ENCODE measurements around the gene SH2B2.
A peak's percentile ranks its signal among the peaks of the same experiment; 100 is the strongest.

Gene SH2B2

GRCh38 chr7:102268635-102269034 lies 18.0 kb upstream of the SH2B2 start:
- no peaks in the 10 kb centered on the region for H3K79me2 ChIP-seq (ENCODE audit: control insufficient read depth, insufficient read depth, low read length, unreplicated experiment)
- no peaks in the 10 kb centered on the region for H3K27me3 ChIP-seq (ENCODE audit: insufficient read depth, low read length)
- no peak overlapping the region for H3K4me3 ChIP-seq (ENCODE audit: low read depth, low read length)
- H3K27ac ChIP-seq (ENCODE audit: low read depth, low read length) = no peak overlapping the region
- H3K4me1 ChIP-seq (ENCODE audit: control insufficient read depth, insufficient read depth, low read length, unreplicated experiment) = no peaks in the 10 kb centered on the region
- H3K36me3 ChIP-seq (ENCODE audit: insufficient read depth, low read length) = no peaks in the 10 kb centered on the region
- no peak overlapping the region for H2AFZ ChIP-seq (ENCODE audit: low read length, unreplicated experiment)

GRCh38 chr7:102270178-102270887 lies 16.3 kb upstream of the SH2B2 start:
- no peak overlapping the region for H3K4me3 ChIP-seq (ENCODE audit: low read depth, low read length)
- no peaks in the 10 kb centered on the region for H3K27me3 ChIP-seq (ENCODE audit: insufficient read depth, low read length)
- H2AFZ ChIP-seq (ENCODE audit: low read length, unreplicated experiment) = no peak overlapping the region
- no peaks in the 10 kb centered on the region for H3K36me3 ChIP-seq (ENCODE audit: insufficient read depth, low read length)
- no peak overlapping the region for H3K27ac ChIP-seq (ENCODE audit: low read depth, low read length)
- no peaks in the 10 kb centered on the region for H3K4me1 ChIP-seq (ENCODE audit: control insufficient read depth, insufficient read depth, low read length, unreplicated experiment)
- H3K79me2 ChIP-seq (ENCODE audit: control insufficient read depth, insufficient read depth, low read length, unreplicated experiment) = no peaks in the 10 kb centered on the region

GRCh38 chr7:102271158-102271798 lies 15.4 kb upstream of the SH2B2 start:
- no peaks in the 10 kb centered on the region for H3K36me3 ChIP-seq (ENCODE audit: insufficient read depth, low read length)
- no peak overlapping the region for H3K4me3 ChIP-seq (ENCODE audit: low read depth, low read length)
- H3K27me3 ChIP-seq (ENCODE audit: insufficient read depth, low read length) = no peaks in the 10 kb centered on the region
- no peaks in the 10 kb centered on the region for H3K79me2 ChIP-seq (ENCODE audit: control insufficient read depth, insufficient read depth, low read length, unreplicated experiment)
- H2AFZ ChIP-seq (ENCODE audit: low read length, unreplicated experiment) = no peak overlapping the region
- H3K4me1 ChIP-seq (ENCODE audit: control insufficient read depth, insufficient read depth, low read length, unreplicated experiment) = no peaks in the 10 kb centered on the region
- H3K27ac ChIP-seq (ENCODE audit: low read depth, low read length) = no peak overlapping the region

GRCh38 chr7:102272075-102272916 lies 14.4 kb upstream of the SH2B2 start:
- H3K79me2 ChIP-seq (ENCODE audit: control insufficient read depth, insufficient read depth, low read length, unreplicated experiment) = no peaks in the 10 kb centered on the region
- no peak overlapping the region for H3K4me3 ChIP-seq (ENCODE audit: low read depth, low read length)
- no peaks in the 10 kb centered on the region for H3K36me3 ChIP-seq (ENCODE audit: insufficient read depth, low read length)
- H3K4me1 ChIP-seq (ENCODE audit: control insufficient read depth, insufficient read depth, low read length, unreplicated experiment) = no peaks in the 10 kb centered on the region
- no peaks in the 10 kb centered on the region for H3K27me3 ChIP-seq (ENCODE audit: insufficient read depth, low read length)
- no peak overlapping the region for H3K27ac ChIP-seq (ENCODE audit: low read depth, low read length)
- H2AFZ ChIP-seq (ENCODE audit: low read length, unreplicated experiment) = peak overlapping the region; percentile 52

- no peak overlapping the region for H3K27ac ChIP-seq (ENCODE audit: low read depth, low read length)
- no peak overlapping the region for H3K4me3 ChIP-seq (ENCODE audit: low read depth, low read length)
- no peaks in the 10 kb centered on the region for H3K27me3 ChIP-seq (ENCODE audit: insufficient read depth, low read length)
- H3K4me1 ChIP-seq (ENCODE audit: control insufficient read depth, insufficient read depth, low read length, unreplicated experiment) = no peaks in the 10 kb centered on the region
- H2AFZ ChIP-seq (ENCODE audit: low read length, unreplicated experiment) = no peak overlapping the region
- H3K36me3 ChIP-seq (ENCODE audit: insufficient read depth, low read length) = no peaks in the 10 kb centered on the region
- no peaks in the 10 kb centered on the region for H3K79me2 ChIP-seq (ENCODE audit: control insufficient read depth, insufficient read depth, low read length, unreplicated experiment)
Observed at GRCh38 chr7:102272917-102273748, 13.5 kb upstream of the SH2B2 start.

- no peak overlapping the region for H2AFZ ChIP-seq (ENCODE audit: low read length, unreplicated experiment)
- H3K4me3 ChIP-seq (ENCODE audit: low read depth, low read length) = no peak overlapping the region
Observed at GRCh38 chr7:102273749-102274712, 12.6 kb upstream of the SH2B2 start.

GRCh38 chr7:102275123-102275703 lies 11.5 kb upstream of the SH2B2 start:
- Histone ChIP-seq H3K36me3 (ENCODE audit: insufficient read depth, low read length) (no peaks in the 10 kb centered on the region), H2AFZ (ENCODE audit: low read length, unreplicated experiment) (no peak overlapping the region), H3K27me3 (ENCODE audit: insufficient read depth, low read length) (no peaks in the 10 kb centered on the region), H3K4me3 (ENCODE audit: low read depth, low read length) (no peak overlapping the region), H3K27ac (ENCODE audit: low read depth, low read length) (no peak overlapping the region), H3K79me2 (ENCODE audit: control insufficient read depth, insufficient read depth, low read length, unreplicated experiment) (no peaks in the 10 kb centered on the region), H3K4me1 (ENCODE audit: control insufficient read depth, insufficient read depth, low read length, unreplicated experiment) (no peaks in the 10 kb centered on the region)

More at GRCh38 chr7:102273749-102274712, 12.6 kb upstream of the SH2B2 start:
- Histone ChIP-seq H3K4me1 (ENCODE audit: control insufficient read depth, insufficient read depth, low read length, unreplicated experiment) (no peaks in the 10 kb centered on the region), H3K36me3 (ENCODE audit: insufficient read depth, low read length) (no peaks in the 10 kb centered on the region), H3K27ac (ENCODE audit: low read depth, low read length) (no peak overlapping the region), H3K27me3 (ENCODE audit: insufficient read depth, low read length) (no peaks in the 10 kb centered on the region), H3K79me2 (ENCODE audit: control insufficient read depth, insufficient read depth, low read length, unreplicated experiment) (no peaks in the 10 kb centered on the region)

GRCh38 chr7:102277901-102278300 lies 8.8 kb upstream of the SH2B2 start:
- H3K27ac ChIP-seq (ENCODE audit: low read depth, low read length) = no peak overlapping the region

GRCh38 chr7:102279537-102280400 lies 6.9 kb upstream of the SH2B2 start:
- Histone ChIP-seq H3K36me3 (ENCODE audit: insufficient read depth, low read length) (no peaks in the 10 kb centered on the region), H3K4me1 (ENCODE audit: control insufficient read depth, insufficient read depth, low read length, unreplicated experiment) (no peaks in the 10 kb centered on the region), H2AFZ (ENCODE audit: low read length, unreplicated experiment) (no peak overlapping the region), H3K4me3 (ENCODE audit: low read depth, low read length) (no peak overlapping the region), H3K27me3 (ENCODE audit: insufficient read depth, low read length) (no peaks in the 10 kb centered on the region), H3K79me2 (ENCODE audit: control insufficient read depth, insufficient read depth, low read length, unreplicated experiment) (no peaks in the 10 kb centered on the region), H3K27ac (ENCODE audit: low read depth, low read length) (no peak overlapping the region)

More at GRCh38 chr7:102277901-102278300, 8.8 kb upstream of the SH2B2 start:
- Histone ChIP-seq H3K4me3 (ENCODE audit: low read depth, low read length) (no peak overlapping the region), H3K79me2 (ENCODE audit: control insufficient read depth, insufficient read depth, low read length, unreplicated experiment) (no peaks in the 10 kb centered on the region), H3K27me3 (ENCODE audit: insufficient read depth, low read length) (no peaks in the 10 kb centered on the region), H3K36me3 (ENCODE audit: insufficient read depth, low read length) (no peaks in the 10 kb centered on the region), H2AFZ (ENCODE audit: low read length, unreplicated experiment) (no peak overlapping the region), H3K4me1 (ENCODE audit: control insufficient read depth, insufficient read depth, low read length, unreplicated experiment) (no peaks in the 10 kb centered on the region)

All from ACC112 (cell line).